Left forelimb (tissue), 1 donor: ENCODE data around the gene OR52B6.
A peak's percentile ranks its signal among the peaks of the same experiment; 100 is the strongest.
"Not testable (repeated sequence)": the region's sequence is repeated elsewhere in the genome, so short reads cannot be mapped to it uniquely, and the experiment has no call there.

Source experiments
- DNase-seq: peaks from one replicate; pipeline ENCODE4 v3.0.0-alpha.2; 2018; ENCODE audit warnings: low spot score

The OR52B6 gene

DNA sequence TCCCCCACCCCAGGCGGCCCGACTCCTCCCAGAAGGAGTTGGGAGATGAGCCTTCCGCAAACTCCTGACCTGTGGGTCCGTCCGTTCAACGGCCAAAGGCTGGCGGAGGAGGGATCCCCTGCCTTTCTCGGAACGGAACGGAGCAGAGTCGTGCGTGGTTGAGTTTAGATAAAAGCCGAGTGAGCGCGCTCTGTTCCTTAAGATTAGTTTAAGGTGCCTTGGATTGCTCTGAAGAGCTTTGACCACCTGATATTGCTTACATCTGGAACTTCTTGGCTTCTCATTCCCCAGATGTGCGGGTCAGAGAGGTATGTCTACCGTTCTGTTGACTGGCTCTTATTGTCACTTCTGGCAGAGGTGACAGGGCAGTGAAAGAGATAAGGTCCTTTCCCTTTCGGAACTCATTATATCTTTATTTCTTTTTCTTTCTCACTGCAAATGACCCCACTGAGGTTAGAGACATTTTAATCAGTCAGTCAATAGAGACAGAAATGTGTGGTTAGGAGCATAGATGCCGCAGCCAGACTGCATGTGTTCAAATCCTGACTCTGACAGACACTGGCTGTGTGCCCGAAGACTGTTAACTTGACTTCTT, 16.0 kb downstream of the OR52B6 start, which contains the start of gene TRIM6:
TRIM6 (plus strand) TSS at position 31 of the 595 bp plus-strand sequence; CDS start at position 292, 261 bp downstream.
- DNase-seq: no peak

DNA sequence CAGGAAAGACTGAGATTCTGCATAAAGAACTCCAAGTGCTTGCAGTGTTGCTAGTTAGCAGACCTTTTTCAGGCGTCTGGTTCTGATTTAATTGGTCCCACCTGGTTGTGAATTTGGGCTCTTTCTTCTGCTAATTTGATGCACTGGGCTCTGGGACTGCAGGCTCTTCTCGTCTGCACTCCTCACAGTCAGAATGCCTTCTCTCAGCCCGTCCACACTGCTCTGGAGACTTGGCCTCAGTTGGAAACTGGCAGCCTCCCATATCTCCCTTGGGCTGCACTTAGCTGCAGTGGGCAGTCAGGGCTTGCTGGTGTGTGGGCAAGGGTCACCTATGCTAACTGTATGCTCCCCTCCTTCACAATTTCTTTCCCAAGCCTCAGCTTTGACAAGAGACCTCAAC, 17.3 kb downstream of the OR52B6 start:
- no peak for DNase-seq

DNA sequence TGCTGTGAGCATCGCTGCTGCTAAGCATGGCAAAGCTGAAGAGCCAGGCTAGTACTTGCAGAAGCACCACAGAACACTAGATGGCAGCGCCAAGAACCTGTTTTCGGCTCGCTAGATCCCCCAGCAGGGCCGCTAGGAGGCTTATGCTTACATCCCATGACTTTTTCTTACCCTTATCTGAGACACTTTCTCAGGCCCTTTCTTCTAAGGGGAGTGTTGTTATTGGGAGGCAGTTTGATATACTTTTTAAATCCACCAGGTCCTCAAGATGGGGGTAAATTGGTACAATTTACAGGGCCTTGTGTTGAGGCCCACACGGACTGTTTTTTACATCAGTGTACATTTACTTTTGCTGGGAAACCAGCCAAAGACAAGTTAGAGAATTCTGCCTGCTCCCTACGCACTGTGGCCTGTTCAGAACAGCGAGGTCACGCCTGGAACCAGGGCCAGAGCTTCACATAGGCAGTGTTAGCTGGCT, 19.7 kb downstream of the OR52B6 start:
- no peak for DNase-seq

DNA sequence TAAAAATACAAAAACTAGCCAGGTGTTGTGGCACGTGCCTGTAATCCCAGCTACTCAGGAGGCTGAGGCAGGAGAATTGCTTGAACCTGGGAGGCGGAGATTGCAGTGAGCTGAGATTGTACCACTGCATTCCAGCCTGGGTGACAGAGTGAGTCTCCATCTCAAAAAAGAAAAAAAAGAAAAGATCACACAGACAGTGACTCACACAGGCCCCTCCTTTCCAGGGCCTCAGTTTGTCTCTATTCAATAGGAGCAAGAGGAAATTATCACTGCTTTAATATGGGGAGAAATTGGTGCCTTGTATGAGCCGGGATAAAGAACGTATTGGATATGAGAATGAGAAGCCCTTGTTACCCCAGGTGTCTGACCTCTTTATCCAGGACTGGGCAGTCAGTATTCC, 22.1 kb downstream of the OR52B6 start:
- not testable (repeated sequence) for DNase-seq

DNA sequence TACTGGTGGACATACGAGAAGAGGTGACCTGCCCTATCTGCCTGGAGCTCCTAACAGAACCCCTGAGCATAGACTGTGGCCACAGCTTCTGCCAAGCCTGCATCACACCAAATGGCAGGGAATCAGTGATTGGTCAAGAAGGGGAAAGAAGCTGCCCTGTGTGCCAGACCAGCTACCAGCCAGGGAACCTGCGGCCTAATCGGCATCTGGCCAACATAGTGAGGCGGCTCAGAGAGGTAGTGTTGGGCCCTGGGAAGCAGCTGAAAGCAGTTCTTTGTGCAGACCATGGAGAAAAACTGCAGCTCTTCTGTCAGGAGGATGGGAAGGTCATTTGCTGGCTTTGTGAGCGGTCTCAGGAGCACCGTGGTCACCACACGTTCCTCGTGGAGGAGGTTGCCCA, 22.6 kb downstream of the OR52B6 start:
- DNase-seq: no peak

DNA sequence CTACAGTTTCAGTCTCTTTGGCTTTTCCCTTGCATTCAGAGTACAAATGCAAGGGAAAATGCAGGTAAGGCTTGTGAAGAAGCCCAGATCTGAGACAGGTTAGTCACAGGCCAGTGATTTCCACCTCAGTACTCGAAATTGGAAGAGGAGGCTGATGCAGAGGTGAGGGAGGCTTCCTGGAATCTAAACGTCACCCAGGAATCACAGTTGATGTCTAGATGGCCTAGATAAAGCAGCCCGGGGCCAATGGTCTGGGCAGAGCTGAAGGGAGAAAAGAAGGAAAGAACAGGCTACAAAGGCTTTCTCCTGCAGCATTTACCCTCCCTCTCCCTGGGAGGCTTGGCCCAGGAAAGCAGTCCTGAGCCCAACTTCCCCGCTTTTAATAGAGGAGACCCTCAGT, 24.2 kb downstream of the OR52B6 start:
- no peak for DNase-seq

DNA sequence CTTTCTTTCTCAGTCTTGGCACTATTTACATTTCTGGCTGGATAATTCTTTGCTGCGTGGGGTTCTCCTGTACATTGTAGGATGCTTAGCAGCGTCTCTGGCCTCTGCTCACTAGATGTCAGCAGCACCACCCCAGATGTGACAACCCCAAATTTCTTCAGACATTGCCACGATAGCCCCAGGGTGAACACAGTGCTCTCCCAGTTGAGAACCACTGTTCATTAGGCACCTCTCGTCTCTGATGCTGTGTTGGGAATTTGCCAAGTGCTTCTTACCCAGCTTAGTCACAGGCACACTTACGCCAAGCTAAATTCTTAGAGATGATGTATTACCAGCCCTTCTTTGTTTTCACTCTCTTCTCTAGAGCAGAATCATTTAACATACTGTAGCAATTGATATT, 25.2 kb downstream of the OR52B6 start:
- DNase-seq: no peak

DNA sequence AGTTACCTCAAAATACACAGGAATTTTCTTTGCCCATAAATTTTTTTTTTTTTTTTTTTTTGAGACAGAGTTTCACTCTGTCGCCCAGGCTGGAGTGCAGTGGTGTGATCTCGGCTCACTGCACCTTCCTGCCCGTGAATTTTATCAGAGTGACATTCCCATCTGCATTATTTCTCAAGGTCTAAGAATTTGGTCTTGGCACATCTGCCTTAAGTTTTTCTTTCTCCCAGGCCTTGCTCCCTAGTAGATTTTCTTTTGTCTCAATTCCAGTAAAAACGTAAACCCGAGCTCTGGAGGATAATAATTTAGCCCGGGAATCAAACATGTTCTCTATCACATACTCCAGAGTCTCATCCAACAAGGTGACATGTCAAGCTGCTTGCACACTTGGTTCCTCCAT, 28.1 kb downstream of the OR52B6 start:
- no peak for DNase-seq

DNA sequence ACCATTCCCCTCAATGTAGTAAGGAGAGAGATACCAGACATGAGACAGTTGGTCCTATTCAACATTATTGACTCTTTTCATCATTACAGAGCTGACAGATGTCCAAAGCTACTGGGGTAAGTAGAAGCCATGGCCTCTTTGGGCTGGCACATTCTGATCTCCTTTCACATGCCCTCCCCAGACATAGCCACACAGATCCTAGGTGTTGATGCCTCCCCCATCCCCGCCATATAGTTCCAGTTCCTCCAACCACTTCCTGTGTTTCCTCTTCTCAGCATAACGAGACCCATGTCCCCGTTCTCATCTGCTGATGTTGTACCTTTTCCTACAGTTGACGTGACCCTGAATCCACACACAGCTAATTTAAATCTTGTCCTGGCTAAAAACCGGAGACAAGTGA, 29.8 kb downstream of the OR52B6 start:
- no peak for DNase-seq

DNA sequence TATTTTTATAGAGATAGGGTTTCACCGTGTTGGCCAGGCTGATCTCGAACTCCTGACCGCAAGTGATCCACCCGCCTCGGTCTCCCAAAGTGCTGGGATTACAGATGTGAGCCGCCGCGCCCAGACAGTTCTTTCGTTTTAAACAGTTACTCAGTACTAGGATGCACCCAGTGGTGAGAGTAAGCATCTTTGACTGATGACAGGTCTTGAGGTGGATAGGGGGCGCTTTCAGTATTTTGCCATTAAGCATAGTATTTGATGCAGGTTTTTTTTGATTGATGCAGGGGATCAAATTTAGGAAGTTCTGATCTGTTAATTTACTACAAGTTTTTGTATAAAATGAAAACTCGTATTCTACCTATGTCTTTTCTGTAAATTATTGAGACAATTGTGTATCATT, 30.9 kb downstream of the OR52B6 start:
- DNase-seq: no peak

DNA sequence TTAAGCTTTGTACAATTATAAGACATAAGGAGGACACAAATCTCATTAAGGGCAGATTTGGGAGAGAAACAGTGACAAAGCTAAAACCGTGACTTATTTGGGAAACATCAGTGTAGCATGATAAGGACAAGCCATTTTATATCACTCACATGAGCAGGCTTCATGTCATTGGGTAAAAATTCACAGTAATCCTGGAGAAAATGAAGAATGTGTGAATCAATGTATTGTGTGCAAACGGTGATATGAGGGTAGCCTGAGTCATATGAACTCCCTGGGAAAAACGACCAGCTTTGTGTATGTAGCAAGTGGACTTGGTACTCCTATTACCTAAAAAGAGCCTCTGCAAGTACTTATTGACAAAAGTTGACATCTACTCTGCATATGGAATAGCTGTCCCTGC, 38.1 kb downstream of the OR52B6 start:
- no peak for DNase-seq

DNA sequence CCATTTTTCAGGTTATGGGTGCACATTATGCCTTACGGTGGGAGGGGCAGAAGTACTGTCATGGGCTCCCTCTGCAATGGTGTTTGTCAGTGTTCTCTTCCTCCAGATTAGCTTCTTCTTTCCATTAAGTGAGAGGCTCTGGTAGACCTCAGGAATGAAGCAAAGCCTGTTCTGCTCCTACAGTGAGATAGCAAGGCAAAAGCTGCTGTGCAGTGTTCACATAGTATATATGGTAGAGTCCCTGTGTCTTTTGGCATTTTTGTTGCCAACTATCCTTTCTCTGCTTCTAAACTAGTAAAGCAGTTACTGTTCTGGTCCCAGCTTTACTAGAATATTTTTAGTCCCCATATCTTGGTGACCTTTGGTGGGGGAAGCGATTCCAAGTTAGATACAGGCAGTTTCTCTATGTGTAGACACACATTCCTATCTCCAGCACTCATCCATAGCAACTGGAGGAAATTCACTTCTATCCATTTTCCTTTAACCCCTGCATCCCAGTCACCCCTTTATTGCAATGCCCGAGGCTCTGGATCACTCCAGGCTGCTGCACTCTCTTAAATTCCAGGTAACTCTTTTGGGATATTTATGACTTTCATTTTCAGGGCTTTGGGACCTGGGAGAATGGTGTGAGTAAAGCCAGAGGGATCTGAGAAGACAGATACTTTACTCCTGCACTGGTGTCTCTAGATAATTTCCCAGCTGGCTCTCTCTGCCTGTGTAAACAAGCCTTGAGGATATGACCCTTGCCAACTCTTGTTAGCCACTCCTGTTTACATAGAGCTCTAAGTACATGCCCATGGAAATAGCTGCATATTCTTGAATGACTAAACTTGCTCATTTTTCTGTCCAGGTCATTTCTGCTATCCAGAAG, 40.2 kb downstream of the OR52B6 start:
- no peak for DNase-seq

DNA sequence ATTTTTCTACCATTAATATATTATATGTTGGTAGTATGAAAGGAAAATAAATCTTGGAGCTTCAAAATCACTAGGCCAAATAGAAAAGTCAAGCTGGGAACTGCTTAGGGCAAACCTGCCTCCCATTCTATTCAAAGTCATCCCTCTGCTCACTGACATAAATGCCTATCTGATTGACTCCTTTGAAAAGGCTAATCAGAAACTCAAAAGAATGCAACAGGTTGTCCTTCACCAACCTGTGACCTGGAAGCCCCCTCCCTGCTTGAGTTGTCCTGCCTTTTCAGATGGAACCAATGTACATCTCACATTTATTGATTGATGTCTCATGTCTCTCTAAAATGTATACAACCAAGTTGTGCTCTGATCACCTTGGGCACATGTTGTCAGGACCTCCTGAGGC, 40.9 kb downstream of the OR52B6 start:
- no peak for DNase-seq

DNA sequence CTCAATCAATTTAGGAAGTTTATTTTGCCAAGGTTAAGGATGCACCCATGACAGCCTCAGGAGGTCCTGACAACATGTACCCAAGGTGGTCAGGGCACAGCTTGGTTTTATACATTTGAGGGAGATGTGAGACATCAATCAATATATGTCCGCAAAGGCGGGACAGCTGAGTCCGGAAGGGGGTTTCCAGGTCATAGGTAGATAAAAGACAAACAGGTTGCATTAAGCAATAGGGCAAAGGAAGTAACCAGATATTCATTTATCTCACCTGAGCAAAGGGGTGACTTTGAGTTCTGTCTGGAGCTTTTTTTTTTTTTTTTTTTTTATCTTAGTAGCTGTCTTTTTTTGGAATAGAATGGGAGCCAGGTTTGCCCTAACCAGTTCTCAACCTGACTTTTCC, 42.1 kb downstream of the OR52B6 start:
- DNase-seq: no peak

DNA sequence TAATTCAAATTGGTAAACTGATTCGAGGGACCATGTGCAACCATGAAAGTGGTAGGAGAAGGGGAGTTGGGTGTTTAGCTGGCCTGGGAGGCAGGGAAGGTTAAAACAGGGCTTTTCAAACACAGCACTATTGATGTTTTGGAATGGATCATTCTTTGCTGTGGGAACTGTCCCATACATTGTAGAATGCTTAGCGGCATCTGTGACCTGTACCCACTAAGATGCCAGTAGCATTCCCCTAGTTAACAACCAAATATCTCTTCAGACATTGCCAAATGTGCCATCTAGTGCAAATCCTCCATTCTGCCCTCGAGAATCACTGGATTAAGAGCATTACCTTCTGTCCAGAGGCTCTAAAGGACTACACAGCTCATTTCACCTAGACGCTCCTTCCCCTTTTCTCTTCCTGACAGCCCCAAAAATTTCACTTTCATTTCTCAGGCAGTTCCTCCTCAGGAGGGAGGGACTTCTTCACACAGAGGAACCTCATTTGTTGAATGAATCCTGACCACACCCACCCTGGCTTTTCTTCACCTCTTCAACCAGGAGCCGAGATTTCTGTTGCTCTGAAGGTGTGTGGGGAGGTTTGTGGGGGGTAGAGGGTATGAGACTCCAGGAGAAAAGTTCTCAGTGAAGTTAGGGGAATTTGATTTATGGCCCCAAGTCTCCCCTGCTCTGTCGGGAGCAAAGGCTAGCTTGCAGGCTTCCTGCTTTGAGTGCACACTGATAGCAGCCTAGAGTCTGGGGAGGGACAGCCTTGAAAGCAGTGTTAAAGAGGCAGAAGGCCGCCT, 44.0 kb downstream of the OR52B6 start, which contains the start of gene TRIM34:
TRIM34 (plus strand) TSS at position 513 of the 791 bp plus-strand sequence. CDS start 7,331 bp downstream, outside the sequence.
- peak; percentile 70 for DNase-seq

DNA sequence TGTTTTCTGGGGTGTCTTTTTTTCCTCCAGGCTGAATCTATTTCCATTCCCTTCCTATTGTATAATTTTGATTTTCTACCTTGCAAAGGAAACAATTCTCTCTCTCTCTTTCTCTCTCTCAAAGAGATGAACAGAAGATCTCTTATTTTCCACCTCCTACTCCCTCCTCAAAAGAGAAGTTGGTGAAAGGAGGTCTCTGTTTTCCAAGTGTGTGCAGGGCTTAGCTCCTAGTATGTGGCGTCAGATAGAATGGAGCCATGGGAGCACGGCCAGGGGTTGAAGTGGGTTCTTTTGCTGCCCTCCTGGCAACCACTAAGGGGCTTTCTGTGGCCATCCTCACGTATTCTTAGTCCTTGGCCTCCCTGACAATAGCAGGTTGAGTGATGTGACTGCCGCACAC, 44.6 kb downstream of the OR52B6 start:
- no peak for DNase-seq

DNA sequence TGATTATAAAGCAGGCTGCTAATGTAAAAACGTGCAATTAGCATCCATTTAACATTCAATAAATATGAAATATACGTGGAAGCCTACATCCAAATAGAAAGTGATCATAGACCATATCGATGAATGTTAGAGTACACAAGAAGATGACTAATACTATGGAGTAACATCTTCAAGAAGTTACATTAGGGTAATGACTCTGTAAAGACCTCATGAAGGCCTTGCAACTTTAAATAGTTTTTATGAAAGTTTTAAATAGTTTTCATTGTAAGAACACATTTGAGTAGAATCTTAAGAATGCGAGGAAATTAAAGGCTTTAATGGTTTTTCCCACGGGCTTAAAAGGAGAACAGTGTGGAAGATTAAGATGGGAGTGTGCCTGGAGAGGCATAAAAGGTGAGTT, 45.5 kb downstream of the OR52B6 start:
- DNase-seq: no peak

DNA sequence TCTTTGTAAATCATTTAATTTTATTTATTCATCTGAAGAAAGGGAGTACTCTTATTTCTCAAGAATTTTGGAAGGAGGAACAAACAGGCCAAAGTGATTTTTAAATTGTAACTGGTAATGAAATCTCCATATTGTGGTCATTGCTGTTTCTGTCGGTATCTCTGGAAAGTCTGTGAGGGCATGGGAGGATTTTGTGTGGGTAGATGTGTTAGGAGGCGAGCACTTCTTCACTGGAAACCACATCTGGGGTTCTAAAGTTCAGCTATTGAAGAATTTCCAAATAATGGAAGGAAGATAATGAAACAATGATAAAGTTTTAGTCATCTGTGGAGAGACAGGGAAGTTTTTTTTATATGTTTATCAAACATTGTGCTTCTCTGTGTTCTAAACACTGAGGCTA, 50.7 kb downstream of the OR52B6 start:
- no peak for DNase-seq
